ENCODE results near the gene SUCLG2.
"Not testable (repeated sequence)": the region's sequence is repeated elsewhere in the genome, so short reads cannot be mapped to it uniquely, and the experiment has no call there.

SUCLG2 gene

DNA sequence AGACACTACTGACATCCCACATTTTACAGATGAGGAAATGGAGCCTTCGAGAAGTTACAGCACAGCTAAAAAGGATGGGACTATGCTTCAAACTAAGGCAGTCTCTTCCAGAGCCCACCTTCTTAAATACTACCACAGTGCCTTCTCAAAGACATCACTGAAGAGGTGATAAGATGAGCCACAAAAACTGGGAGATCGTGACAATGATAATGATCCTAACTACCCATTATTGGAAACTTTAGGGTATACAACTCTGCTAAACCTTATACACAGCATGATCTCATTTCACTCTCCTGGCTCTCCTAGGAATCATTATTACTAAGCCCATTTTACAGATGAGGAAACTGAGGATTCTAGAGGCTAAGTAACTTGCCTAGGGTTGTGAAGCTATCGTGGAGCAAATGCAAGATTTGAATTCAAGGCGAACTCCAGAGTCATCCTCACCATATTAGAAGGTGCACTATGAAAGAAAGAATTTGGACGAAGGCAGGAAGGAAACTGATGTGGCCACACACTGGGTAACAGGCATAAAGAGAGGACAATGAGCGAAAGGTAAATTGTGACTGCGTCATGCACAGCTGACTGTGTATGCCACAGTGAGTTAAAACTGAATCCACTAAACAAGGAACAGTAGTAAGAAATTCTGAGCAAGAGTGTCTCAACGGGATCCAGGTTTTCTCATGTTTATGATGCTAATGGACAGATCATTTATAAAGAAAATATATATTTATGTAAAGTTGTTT, 55.4 kb downstream of the SUCLG2 start:
- H3K4me3 ChIP-seq (ENCODE audit: low read depth, low read length) = no peak overlapping the region
- TF ChIP-seq, protein P1, sequence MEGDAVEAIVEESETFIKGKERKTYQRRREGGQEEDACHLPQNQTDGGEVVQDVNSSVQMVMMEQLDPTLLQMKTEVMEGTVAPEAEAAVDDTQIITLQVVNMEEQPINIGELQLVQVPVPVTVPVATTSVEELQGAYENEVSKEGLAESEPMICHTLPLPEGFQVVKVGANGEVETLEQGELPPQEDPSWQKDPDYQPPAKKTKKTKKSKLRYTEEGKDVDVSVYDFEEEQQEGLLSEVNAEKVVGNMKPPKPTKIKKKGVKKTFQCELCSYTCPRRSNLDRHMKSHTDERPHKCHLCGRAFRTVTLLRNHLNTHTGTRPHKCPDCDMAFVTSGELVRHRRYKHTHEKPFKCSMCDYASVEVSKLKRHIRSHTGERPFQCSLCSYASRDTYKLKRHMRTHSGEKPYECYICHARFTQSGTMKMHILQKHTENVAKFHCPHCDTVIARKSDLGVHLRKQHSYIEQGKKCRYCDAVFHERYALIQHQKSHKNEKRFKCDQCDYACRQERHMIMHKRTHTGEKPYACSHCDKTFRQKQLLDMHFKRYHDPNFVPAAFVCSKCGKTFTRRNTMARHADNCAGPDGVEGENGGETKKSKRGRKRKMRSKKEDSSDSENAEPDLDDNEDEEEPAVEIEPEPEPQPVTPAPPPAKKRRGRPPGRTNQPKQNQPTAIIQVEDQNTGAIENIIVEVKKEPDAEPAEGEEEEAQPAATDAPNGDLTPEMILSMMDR (IDR thresholded peaks at IDR 0.05; ENCODE audit: insufficient read depth, low read depth, low read length, missing control alignments) = no peak
- no peak for DNase-seq (ENCODE audit: low read depth)

DNA sequence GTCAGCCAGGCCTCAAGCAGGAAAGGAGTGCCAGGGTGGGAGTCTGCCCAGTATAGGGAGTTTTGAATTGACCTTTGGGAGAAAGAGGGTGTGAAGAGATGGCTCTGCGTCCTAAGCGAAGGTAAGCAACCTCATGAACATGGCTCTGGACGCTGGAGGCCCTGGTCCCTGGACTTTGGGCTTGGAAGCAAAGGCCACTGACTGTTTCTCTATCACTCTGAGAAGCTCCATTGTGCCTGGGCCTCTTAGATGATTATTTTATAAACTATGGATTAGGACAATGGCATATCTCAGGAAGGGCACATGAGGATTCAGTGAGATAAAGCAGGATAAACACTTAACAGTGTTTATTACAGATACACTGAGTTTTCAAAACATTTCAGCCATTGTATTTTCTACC, 59.0 kb downstream of the SUCLG2 start:
- TF ChIP-seq, protein P1 (IDR thresholded peaks at IDR 0.05; ENCODE audit: insufficient read depth, low read depth, low read length, missing control alignments) = no peak
- H3K4me3 ChIP-seq (ENCODE audit: low read depth, low read length) = no peak overlapping the region
- DNase-seq (ENCODE audit: low read depth) = no peak

- TF ChIP-seq, protein P1 (IDR thresholded peaks at IDR 0.05; ENCODE audit: insufficient read depth, low read depth, low read length, missing control alignments) = peak; percentile 22
- no peak overlapping the region for H3K4me3 ChIP-seq (ENCODE audit: low read depth, low read length)
- peak; percentile 10 for DNase-seq (ENCODE audit: low read depth)
These were observed 60.6 kb downstream of the SUCLG2 start for GRCh38 chr3:67593761-67594234.

DNA sequence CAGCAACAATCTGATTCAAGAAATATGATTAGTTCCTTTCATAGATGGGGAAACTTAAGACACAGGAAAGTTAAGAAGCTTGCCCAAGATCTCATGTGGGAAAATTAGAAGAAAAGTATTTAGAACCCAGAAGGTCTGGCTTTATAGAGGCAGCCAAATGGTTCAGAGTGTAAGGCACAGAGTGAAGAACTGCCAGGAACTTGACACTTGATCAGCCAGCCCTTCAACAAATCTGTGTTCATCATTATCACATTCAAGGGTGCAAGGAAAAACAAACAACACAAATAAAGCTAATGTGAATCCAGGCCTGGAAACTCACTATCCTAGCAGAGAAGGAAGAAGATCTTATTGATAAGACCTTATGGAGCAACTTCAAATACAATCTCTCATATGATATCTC, 62.4 kb downstream of the SUCLG2 start:
- DNase-seq (ENCODE audit: low read depth) = no peak
- no peak overlapping the region for H3K4me3 ChIP-seq (ENCODE audit: low read depth, low read length)

DNA sequence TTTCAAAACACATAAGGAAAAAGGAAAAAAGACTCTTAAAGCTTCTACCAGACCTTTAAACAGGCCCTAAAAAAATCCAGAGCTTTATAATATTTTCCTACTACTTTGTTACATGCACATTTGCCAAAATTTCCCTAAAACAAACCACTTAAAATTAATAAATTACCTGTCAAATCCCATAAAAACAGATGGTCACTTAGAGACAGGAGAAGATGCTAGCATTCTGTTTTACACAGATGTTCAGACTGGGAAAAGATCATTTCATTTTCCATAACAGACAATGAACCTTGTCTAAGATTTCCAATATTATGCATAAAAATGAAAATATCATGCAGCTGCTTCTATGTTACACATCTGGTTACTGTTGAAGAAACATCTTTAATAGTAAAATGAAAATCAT, 66.6 kb downstream of the SUCLG2 start:
- DNase-seq (ENCODE audit: low read depth) = no peak
- H3K4me3 ChIP-seq (ENCODE audit: low read depth, low read length) = no peak overlapping the region
- TF ChIP-seq, protein P1 (IDR thresholded peaks at IDR 0.05; ENCODE audit: insufficient read depth, low read depth, low read length, missing control alignments) = no peak

More for the DNA sequence above, 62.4 kb downstream of the SUCLG2 start:
- TF ChIP-seq, protein P1 (IDR thresholded peaks at IDR 0.05; ENCODE audit: insufficient read depth, low read depth, low read length, missing control alignments) = no peak

DNA sequence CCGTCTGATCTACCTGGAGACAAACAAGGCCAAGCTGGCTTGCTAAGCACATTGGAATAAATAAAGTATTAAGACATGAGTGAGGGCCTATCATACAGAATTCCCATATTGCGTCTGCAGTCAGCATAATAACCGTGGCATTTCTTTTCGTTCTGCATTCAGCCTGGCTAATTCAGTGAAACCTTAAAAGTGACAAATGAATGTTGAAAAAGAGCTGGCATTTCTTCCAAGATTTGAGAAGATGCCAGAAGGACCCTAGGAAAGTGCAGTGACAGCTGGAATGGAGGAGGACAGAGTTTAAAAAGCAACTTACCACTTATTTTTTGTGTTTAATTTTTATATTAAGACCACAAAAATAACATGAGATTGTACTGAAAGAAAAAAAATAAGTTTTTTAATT, 67.1 kb downstream of the SUCLG2 start:
- DNase-seq (ENCODE audit: low read depth) = no peak
- H3K4me3 ChIP-seq (ENCODE audit: low read depth, low read length) = no peak overlapping the region
- TF ChIP-seq, protein P1 (IDR thresholded peaks at IDR 0.05; ENCODE audit: insufficient read depth, low read depth, low read length, missing control alignments) = no peak

- not testable (repeated sequence) for H3K4me3 ChIP-seq (ENCODE audit: low read depth, low read length); DNase-seq (ENCODE audit: low read depth)
These were observed 69.8 kb downstream of the SUCLG2 start for GRCh38 chr3:67584608-67585007.

Measured in GM12865 (cell line).